Aorta (tissue), 5 donors: ENCODE results near the gene GPR21. TPM values are rescaled to one million over a fixed set of nuclear protein-coding genes. Genes with fewer than 3 reads are reported as not detected.

ENCODE experiments used
- ATAC-seq: fragments of 200-7000 bp; cut with Tn5 transposase; one replicate; pipeline ENCODE4 v1.9.1; 2022; ENCODE audit warnings: moderate library complexity; ENCODE audit not compliant: low FRiP score
- DNase-seq, 2 donors: peaks; one replicate each; pipeline ENCODE4 v3.0.0-alpha.2; 2020
- H3K27ac ChIP-seq, 2 donors: one replicate each; pipeline ENCODE4 v1.5.1; 2013; ENCODE audit warnings: low read length in 2 of 2, mild to moderate bottlenecking in 2 of 2, moderate library complexity in 2 of 2, control low read depth in 1 of 2, inconsistent platforms in 1 of 2, low read depth in 1 of 2
- H3K27me3 ChIP-seq, 2 donors: one replicate each; pipeline ENCODE4 v1.6.1; 2013; ENCODE audit warnings: control low read depth in 1 of 2, low read length in 1 of 2, mild to moderate bottlenecking in 1 of 2, moderate library complexity in 1 of 2; ENCODE audit not compliant: insufficient read depth in 2 of 2, control insufficient read depth in 1 of 2
- H3K36me3 ChIP-seq, 2 donors: one replicate each; pipeline ENCODE4 v1.6.1; 2013; ENCODE audit warnings: control low read depth in 1 of 2, low read length in 1 of 2, mild to moderate bottlenecking in 1 of 2; ENCODE audit not compliant: insufficient read depth in 2 of 2, control insufficient read depth in 1 of 2
- H3K4me1 ChIP-seq, 2 donors: one replicate each; pipeline ENCODE4 v1.6.1; 2013; ENCODE audit warnings: low read length in 2 of 2, control low read depth in 1 of 2, mild to moderate bottlenecking in 1 of 2, moderate library complexity in 1 of 2; ENCODE audit not compliant: insufficient read depth in 2 of 2, control insufficient read depth in 1 of 2
- H3K4me3 ChIP-seq, 2 donors: one replicate each; pipeline ENCODE4 v1.5.1; 2013; ENCODE audit warnings: low read length in 2 of 2, control low read depth in 1 of 2, mild to moderate bottlenecking in 1 of 2
- H3K9me3 ChIP-seq: one replicate; pipeline ENCODE4 v1.6.1; 2013; ENCODE audit warnings: mild to moderate bottlenecking, low read length; ENCODE audit not compliant: control insufficient read depth
- WGBS, 2 donors: extraction: QIAGEN DNeasy Blood & Tissue Kit; methylation state at CpG; one replicate each; pipeline ENCODE4 v1.1.7; 2013; 5-methylcytosine and 5-hydroxymethylcytosine counted together
- intact Hi-C, 2 donors: fragments of 100-400 bp; cut with DNase I; formaldehyde crosslinking; loops; one replicate each; pipeline versions ENCODE4 v1.14.2 to v1.15.0; 2022
- polyA plus RNA-seq, 2 donors: library from polyadenylated mRNA; stranded (reverse); fragments of 200-250 nt; gene quantifications; one replicate each; pipeline ENCODE4 v1.2.3, GENCODE V29; 2013
- total RNA-seq, 2 donors: library from RNA; stranded (reverse); fragmentation: NEBNext Ultra II Directional; extraction: Animal tissue kit (Norgen Biotek cat#: 25700); gene quantifications; one replicate each; pipeline ENCODE4 v1.2.1, GENCODE V29; 2021
- donor health status: healthy with polysubstance abuse.
- donor health status: Bipolar disorder and iron deficiency.
- donor health status: DM: no; HTN: no; CAD: no.
- donor health status: DM: no; HTN: no; CAD: no.
- donor health status: DM: yes; HTN: yes; CAD: no.

Gene GPR21
- total and polyA plus RNA-seq, 4 donors, result 0.50 to 13.9 (median 6.3) TPM

- peaks cover 6 to 10% of the 10 kb centered on the region in 2 donors for H3K4me1 ChIP-seq
- intact Hi-C loops, result loop anchor here in 1 of 2 donors (10.0 kb wide), 1 partner anchor 964 kb away; no protein-coding TSS in a partner anchor
- peak overlapping the region; percentile 64 to 82 for H3K27ac ChIP-seq
- H3K27me3 ChIP-seq, result no peaks in the 10 kb centered on the region
- no peak overlapping the region for H3K4me3 ChIP-seq
- H3K36me3 ChIP-seq, result no peaks in the 10 kb centered on the region
- DNase-seq (no peak), ATAC-seq (peak; percentile 55)
- 1 to 3% methylated on average over 2 of the region's 2 CpGs for WGBS, 2 donors
- no peaks in the 10 kb centered on the region for H3K9me3 ChIP-seq
Measured at GRCh38 chr9:123048748-123049147, 15.3 kb downstream of the GPR21 start.

- Histone ChIP-seq H3K27me3 (no peaks in the 10 kb centered on the region), H3K4me3 (no peak overlapping the region), H3K4me1 (peaks cover 6 to 10% of the 10 kb centered on the region in 2 donors), H3K27ac (peak overlapping the region; percentile 59 to 90), H3K9me3 (no peaks in the 10 kb centered on the region), H3K36me3 (no peaks in the 10 kb centered on the region)
- intact Hi-C loops, result loop anchor here in 1 of 2 donors (10.0 kb wide), 1 partner anchor 965 kb away; no protein-coding TSS in a partner anchor
- WGBS, 2 donors, result 3 to 6% methylated on average over 3 of the region's 3 CpGs
- peak; percentile 78 for ATAC-seq
- DNase-seq, result no peak
Measured at GRCh38 chr9:123049589-123050222, 16.2 kb downstream of the GPR21 start.

GRCh38 chr9:123053046-123053445, 19.6 kb downstream of the GPR21 start:
- intact Hi-C loops, result no loop called here
- H3K4me1 ChIP-seq, result peaks cover 5 to 7% of the 10 kb centered on the region in 2 donors

DNA sequence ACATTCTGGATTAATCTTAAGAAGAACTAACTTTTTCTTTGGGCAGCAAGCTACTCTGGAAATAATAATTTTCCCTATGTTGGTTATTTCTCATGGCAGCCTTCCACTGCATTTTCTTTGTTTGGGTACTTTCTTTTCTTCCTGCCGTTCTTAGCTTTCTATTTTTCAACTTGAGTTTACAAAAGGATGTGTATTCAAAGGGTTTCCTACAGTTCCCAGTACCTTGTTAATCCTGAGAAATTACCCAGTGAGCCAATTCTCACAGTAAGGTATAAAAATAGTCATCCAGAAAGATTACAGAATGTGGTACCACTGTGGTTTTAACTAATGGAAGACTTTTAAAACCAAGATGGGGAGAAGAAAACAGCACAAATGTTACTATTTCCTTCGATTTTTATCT, 20.2 kb downstream of the GPR21 start:
- Histone ChIP-seq H3K27me3 (no peaks in the 10 kb centered on the region), H3K9me3 (no peaks in the 10 kb centered on the region), H3K4me3 (no peak overlapping the region), H3K4me1 (peaks cover 5 to 7% of the 10 kb centered on the region in 2 donors), H3K36me3 (no peaks in the 10 kb centered on the region), H3K27ac (peak overlapping the region in 1 of 2 donors; percentile 82)
- 2% methylated on average over 2 of the region's 2 CpGs for WGBS, 2 donors
- ATAC-seq (no peak), DNase-seq (no peak)
- intact Hi-C loops, result no loop called here

More at GRCh38 chr9:123053046-123053445, 19.6 kb downstream of the GPR21 start:
- no peak overlapping the region for H3K4me3 ChIP-seq
- no peak overlapping the region for H3K27ac ChIP-seq
- no peaks in the 10 kb centered on the region for H3K9me3 ChIP-seq
- DNase-seq (no peak), ATAC-seq (no peak)
- H3K27me3 ChIP-seq, result no peaks in the 10 kb centered on the region
- no peaks in the 10 kb centered on the region for H3K36me3 ChIP-seq

DNA sequence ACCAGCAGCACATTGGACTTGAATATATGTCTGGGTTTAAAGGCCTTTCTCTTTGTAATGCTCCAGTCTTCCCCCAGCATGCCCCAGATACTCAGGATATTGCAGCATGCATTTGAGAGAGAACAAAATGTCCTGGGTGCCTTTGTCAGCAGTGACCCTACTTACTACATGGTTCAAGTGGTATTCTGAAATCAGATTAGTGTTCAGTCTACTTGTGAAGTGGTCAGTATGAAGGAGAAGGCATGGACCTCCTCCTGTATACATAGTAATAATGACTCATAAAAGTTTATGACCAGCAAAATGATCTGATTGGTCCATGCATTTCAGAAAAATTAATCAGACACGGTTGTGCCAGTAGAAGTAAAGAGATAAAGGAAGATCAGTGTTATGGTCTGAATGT, 25.4 kb downstream of the GPR21 start:
- H3K4me3 ChIP-seq, result no peak overlapping the region
- no peaks in the 10 kb centered on the region for H3K9me3 ChIP-seq
- 73% methylated on average over 1 of the region's 1 CpG for WGBS, 2 donors
- intact Hi-C loops, result no loop called here
- H3K36me3 ChIP-seq, result no peaks in the 10 kb centered on the region
- H3K27ac ChIP-seq, result peak overlapping the region; percentile 57
- ATAC-seq (no peak), DNase-seq (no peak)
- peaks cover 4 to 5% of the 10 kb centered on the region in 2 donors for H3K4me1 ChIP-seq
- no peaks in the 10 kb centered on the region for H3K27me3 ChIP-seq

DNA sequence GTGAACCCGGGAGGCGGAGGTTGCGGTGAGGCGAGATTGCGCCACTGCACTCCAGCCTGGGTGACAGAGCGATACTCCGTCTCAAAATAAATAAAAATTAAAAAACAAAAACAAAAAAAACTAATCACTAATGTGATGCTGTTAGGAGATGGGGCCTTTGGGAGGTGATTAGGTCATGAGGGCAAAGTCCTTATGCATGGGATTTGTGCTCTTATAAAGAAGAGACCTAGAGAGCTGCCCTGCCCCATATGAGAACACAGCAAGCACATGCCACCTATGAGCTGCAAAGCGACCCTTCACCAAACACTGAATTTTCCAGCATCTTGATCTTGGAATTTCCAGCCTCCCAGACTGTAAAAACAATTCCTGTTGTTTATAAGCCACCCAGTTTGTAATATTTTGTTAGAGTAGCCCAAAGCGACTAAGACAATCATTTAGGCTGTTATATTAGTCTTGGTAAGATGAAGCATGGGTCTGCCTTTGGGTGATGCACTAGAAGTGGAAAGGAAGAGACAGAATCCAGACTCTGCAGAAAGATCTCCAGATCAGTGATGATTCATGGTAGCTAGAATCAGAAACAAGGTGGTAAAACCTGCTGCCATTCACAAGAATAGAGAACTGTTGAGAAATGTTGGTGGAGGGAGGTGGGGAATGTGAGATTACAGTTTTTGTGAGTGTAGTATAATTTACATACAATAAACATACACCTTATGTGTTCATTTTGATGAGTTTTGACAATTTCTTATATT, 26.2 kb downstream of the GPR21 start:
- no peak for ATAC-seq
- H3K4me1 ChIP-seq, result peaks cover 5 to 7% of the 10 kb centered on the region in 2 donors
- no peaks in the 10 kb centered on the region for H3K9me3 ChIP-seq
- no peaks in the 10 kb centered on the region for H3K27me3 ChIP-seq
- no peaks in the 10 kb centered on the region for H3K36me3 ChIP-seq
- WGBS, 2 donors, result 88 to 91% methylated on average over 9 of the region's 9 CpGs
- intact Hi-C loops, result no loop called here
- no peak overlapping the region for H3K4me3 ChIP-seq
- H3K27ac ChIP-seq, result peak overlapping the region; percentile 25 to 57
- no peak for DNase-seq

- intact Hi-C loops, result no loop called here
- WGBS, 2 donors, result 80 to 87% methylated on average over 7 of the region's 7 CpGs
- peaks cover 0 to under 1% of the 10 kb centered on the region in 2 donors for H3K36me3 ChIP-seq
- peaks cover 0 to 4% of the 10 kb centered on the region in 2 donors for H3K4me1 ChIP-seq
- no peak overlapping the region for H3K4me3 ChIP-seq
- H3K9me3 ChIP-seq, result no peaks in the 10 kb centered on the region
- H3K27me3 ChIP-seq, result no peaks in the 10 kb centered on the region
- no peak for DNase-seq
- H3K27ac ChIP-seq, result no peak overlapping the region
- no peak for ATAC-seq
Measured at GRCh38 chr9:123061216-123061615, 27.7 kb downstream of the GPR21 start.

GRCh38 chr9:123062351-123063176, 29.1 kb downstream of the GPR21 start:
- no peak overlapping the region for H3K4me3 ChIP-seq
- H3K9me3 ChIP-seq, result no peaks in the 10 kb centered on the region
- peak overlapping the region; percentile 16 to 80 for H3K27ac ChIP-seq
- peaks cover 0 to 5% of the 10 kb centered on the region in 2 donors for H3K36me3 ChIP-seq
- no peak for DNase-seq
- WGBS, 2 donors, result 5 to 15% methylated on average over 7 of the region's 7 CpGs
- H3K27me3 ChIP-seq, result no peaks in the 10 kb centered on the region
- intact Hi-C loops, result no loop called here
- no peak for ATAC-seq
- H3K4me1 ChIP-seq, result peaks cover 0 to 4% of the 10 kb centered on the region in 2 donors
